Endothelial cell (in vitro differentiated cells): ENCODE data around the gene ENTR1. TPM values are rescaled to one million over a fixed set of nuclear protein-coding genes. Genes with fewer than 3 reads are reported as not detected.

Source experiments
- DNase-seq: peaks from one replicate; pipeline ENCODE4 v3.0.0; 2021; ENCODE audit warnings: low spot score
- H3K27ac Mint-ChIP-seq: one replicate; pipeline ENCODE4 v1.8.0; 2021; ENCODE audit warnings: mixed read lengths, inconsistent platforms; ENCODE audit not compliant: unreplicated experiment
- H3K27me3 Mint-ChIP-seq: one replicate; pipeline ENCODE4 v1.8.0; 2021; ENCODE audit warnings: mild to moderate bottlenecking, moderate library complexity, mixed read lengths, inconsistent platforms; ENCODE audit not compliant: unreplicated experiment
- H3K36me3 Mint-ChIP-seq: one replicate; pipeline ENCODE4 v1.8.0; 2021; ENCODE audit warnings: mild to moderate bottlenecking, low read depth, mixed read lengths, inconsistent platforms; ENCODE audit not compliant: unreplicated experiment
- H3K4me1 Mint-ChIP-seq: one replicate; pipeline ENCODE4 v1.8.0; 2021; ENCODE audit warnings: mild to moderate bottlenecking, mixed read lengths, inconsistent platforms; ENCODE audit not compliant: unreplicated experiment
- H3K4me3 Mint-ChIP-seq: one replicate; pipeline ENCODE4 v1.8.0; 2021; ENCODE audit warnings: mild to moderate bottlenecking, mixed read lengths, inconsistent platforms; ENCODE audit not compliant: unreplicated experiment
- H3K9me3 Mint-ChIP-seq: one replicate; pipeline ENCODE4 v1.8.0; 2021; ENCODE audit warnings: mixed read lengths, inconsistent platforms; ENCODE audit not compliant: unreplicated experiment
- total RNA-seq: library from RNA; stranded (reverse); fragmentation: NEBNext Ultra II Directional; extraction: Animal tissue kit (Norgen Biotek cat#: 25700); gene quantifications from one replicate; pipeline ENCODE4 v1.2.1, GENCODE V29; 2021; ENCODE audit not compliant: unreplicated experiment
- TF ChIP-seq, protein P1 (sequence below): fragments of 200-600 bp; sonication (generic); IDR thresholded peaks from one replicate; pipeline ENCODE4 v1.5.0; 2021; ENCODE audit warnings: antibody characterized with exemption; ENCODE audit not compliant: unreplicated experiment

ENTR1 gene
- total RNA-seq, 1 donor from 2014 or later, result 45.0 TPM

DNA sequence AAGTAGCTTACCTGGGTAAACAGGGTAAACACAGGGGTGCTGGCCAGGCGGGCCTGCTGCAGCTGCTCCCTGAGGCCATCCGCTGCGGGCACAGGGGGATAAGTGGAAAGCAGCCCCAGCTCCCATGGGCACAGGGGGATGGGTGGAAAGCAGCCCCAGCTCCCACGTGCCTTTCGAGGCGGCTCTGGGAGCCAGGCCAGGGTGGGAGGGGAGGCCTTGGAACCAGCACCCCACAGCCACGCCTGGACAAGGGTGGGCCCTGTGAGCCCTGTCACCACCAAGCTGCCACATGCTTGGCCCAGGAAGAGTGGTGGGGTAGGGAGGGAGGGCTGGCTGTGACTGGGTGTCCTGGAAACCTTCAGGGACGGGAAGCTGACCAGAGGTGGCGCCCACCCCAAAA lies 29.1 kb downstream of the ENTR1 start:
- H3K4me3 Mint-ChIP-seq, result no peak overlapping the region
- no peak for DNase-seq
- no peak overlapping the region for H3K27ac Mint-ChIP-seq
- H3K36me3 Mint-ChIP-seq, result peaks cover 21% of the 10 kb centered on the region
- peaks cover 1% of the 10 kb centered on the region for H3K27me3 Mint-ChIP-seq
- TF ChIP-seq, protein P1, sequence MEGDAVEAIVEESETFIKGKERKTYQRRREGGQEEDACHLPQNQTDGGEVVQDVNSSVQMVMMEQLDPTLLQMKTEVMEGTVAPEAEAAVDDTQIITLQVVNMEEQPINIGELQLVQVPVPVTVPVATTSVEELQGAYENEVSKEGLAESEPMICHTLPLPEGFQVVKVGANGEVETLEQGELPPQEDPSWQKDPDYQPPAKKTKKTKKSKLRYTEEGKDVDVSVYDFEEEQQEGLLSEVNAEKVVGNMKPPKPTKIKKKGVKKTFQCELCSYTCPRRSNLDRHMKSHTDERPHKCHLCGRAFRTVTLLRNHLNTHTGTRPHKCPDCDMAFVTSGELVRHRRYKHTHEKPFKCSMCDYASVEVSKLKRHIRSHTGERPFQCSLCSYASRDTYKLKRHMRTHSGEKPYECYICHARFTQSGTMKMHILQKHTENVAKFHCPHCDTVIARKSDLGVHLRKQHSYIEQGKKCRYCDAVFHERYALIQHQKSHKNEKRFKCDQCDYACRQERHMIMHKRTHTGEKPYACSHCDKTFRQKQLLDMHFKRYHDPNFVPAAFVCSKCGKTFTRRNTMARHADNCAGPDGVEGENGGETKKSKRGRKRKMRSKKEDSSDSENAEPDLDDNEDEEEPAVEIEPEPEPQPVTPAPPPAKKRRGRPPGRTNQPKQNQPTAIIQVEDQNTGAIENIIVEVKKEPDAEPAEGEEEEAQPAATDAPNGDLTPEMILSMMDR, result no peak
- no peaks in the 10 kb centered on the region for H3K4me1 Mint-ChIP-seq
- H3K9me3 Mint-ChIP-seq, result no peaks in the 10 kb centered on the region

DNA sequence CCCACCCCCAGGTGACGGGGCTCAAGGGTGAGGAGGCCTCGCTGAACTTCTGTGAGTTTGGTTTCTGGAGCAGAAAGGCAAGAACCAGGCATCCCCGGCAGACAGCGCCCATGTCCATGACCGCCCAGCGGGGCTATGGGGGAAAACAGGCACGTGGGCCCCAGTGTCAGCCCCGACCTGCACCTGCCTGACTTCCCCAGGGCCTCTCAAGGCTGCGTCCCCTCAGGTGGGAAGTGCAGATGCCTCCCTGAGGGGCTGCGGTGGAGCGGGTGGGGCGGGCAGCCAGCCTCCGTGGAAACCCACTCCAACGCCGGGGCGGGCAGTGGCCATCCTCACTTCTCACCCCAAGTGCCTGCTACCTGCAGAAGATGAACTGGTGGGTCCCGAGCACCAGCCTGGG lies 30.0 kb downstream of the ENTR1 start:
- TF ChIP-seq, protein P1, result no peak
- H3K27me3 Mint-ChIP-seq, result peaks cover 1% of the 10 kb centered on the region

DNA sequence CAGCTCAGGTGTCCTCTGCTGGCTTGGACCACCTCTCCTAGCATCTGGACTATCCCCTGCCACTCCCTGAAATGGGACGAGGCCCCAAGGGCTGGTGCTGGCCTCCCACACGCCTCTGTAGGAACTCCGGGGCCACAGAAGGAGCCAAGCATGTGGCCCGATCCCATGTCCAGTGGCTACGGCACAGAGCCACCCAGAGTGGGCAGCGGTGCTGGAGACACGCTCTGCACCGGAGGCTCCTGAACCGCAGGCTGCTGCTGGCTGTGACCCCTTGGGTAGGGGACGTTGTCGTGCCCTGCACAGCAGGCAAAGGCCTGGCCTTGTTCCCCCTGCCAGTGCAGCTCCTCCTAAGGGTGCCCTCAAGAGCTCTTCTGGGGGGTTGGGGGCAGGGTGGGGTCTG lies 30.5 kb downstream of the ENTR1 start:
- DNase-seq, result no peak
- H3K36me3 Mint-ChIP-seq, result peaks cover 14% of the 10 kb centered on the region
- no peak overlapping the region for H3K4me3 Mint-ChIP-seq
- no peaks in the 10 kb centered on the region for H3K9me3 Mint-ChIP-seq
- no peak overlapping the region for H3K27ac Mint-ChIP-seq
- H3K4me1 Mint-ChIP-seq, result no peaks in the 10 kb centered on the region
- TF ChIP-seq, protein P1, result no peak
- H3K27me3 Mint-ChIP-seq, result peaks cover 3% of the 10 kb centered on the region

More for the DNA sequence above, 30.0 kb downstream of the ENTR1 start:
- no peaks in the 10 kb centered on the region for H3K9me3 Mint-ChIP-seq
- no peak for DNase-seq
- H3K27ac Mint-ChIP-seq, result no peak overlapping the region
- H3K36me3 Mint-ChIP-seq, result peaks cover 17% of the 10 kb centered on the region
- H3K4me3 Mint-ChIP-seq, result no peak overlapping the region
- no peaks in the 10 kb centered on the region for H3K4me1 Mint-ChIP-seq

DNA sequence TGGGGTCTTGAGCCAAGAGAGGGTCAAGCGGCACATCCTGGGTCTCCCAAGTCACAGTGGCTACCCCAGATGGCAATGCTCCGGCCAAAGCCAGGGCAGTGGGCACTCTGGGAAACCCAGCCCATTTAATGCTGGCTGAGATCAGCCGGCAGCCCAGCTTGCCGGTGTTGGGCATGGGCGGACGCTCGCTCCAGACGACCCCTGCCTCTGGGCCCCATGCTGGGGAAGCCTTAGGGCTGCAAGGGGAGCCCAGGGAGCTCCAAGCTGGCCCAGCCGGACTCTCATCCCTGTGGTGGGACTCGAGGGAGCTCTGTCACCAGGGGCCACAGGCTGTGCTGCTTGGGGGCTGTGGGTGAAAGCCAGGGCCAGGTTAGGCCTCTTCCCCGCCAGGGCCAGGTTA lies 31.0 kb downstream of the ENTR1 start:
- TF ChIP-seq, protein P1, result no peak
- no peak for DNase-seq
- Mint-ChIP-seq H3K9me3 (no peaks in the 10 kb centered on the region), H3K27ac (no peak overlapping the region), H3K36me3 (peaks cover 9% of the 10 kb centered on the region), H3K4me3 (no peak overlapping the region), H3K4me1 (no peaks in the 10 kb centered on the region), H3K27me3 (peaks cover 6% of the 10 kb centered on the region)

DNA sequence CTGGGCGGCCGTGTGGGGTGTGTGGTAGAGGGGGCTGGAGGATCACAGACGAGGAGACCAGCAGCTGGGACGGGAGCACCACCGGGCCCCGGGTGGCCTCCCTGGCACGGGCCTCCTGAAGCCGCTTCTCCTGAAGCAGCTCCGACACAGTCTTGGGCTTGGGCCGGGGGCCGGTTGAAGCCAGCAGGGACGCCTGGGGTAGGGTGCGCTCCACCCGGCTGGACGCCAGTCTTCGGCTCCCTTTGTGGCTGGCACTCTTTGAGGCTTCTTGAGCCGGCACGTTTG lies 31.5 kb downstream of the ENTR1 start:
- TF ChIP-seq, protein P1, result no peak
- Mint-ChIP-seq H3K36me3 (peaks cover 4% of the 10 kb centered on the region), H3K27ac (no peak overlapping the region), H3K27me3 (peaks cover 6% of the 10 kb centered on the region), H3K4me1 (no peaks in the 10 kb centered on the region), H3K4me3 (no peak overlapping the region), H3K9me3 (no peaks in the 10 kb centered on the region)
- DNase-seq, result no peak
